Sigmoid colon (tissue), 7 donors: Measurements from ENCODE around the gene FAM168A. TPM values are rescaled to one million over a fixed set of nuclear protein-coding genes. Genes with fewer than 3 reads are reported as not detected.

Source experiments
- DNase-seq: peaks from one replicate; pipeline ENCODE4 v3.0.0-alpha.2; 2019
- H3K27ac ChIP-seq, 4 donors: fragments of 200-600 bp; sonication (generic); one replicate each; pipeline ENCODE4 v1.5.1; 2016 to 2019; ENCODE audit warnings: mild to moderate bottlenecking in 1 of 4
- H3K27me3 ChIP-seq, 3 donors: fragments of 200-600 bp; sonication (generic); one replicate each; pipeline ENCODE4 v1.5.1; 2019; ENCODE audit warnings: mild to moderate bottlenecking in 1 of 3
- H3K36me3 ChIP-seq, 4 donors: fragments of 200-600 bp; sonication (generic); one replicate each; pipeline ENCODE4 v1.5.1; 2016 to 2019
- H3K4me1 ChIP-seq, 4 donors: fragments of 200-600 bp; sonication (generic); one replicate each; pipeline ENCODE4 v1.5.1; 2017 to 2019
- H3K4me3 ChIP-seq, 4 donors: fragments of 200-600 bp; sonication (generic); one replicate each; pipeline ENCODE4 v1.5.1; 2017 to 2019; ENCODE audit warnings: mild to moderate bottlenecking in 2 of 4, moderate library complexity in 1 of 4
- H3K9me3 ChIP-seq, 4 donors: fragments of 200-600 bp in 3 of 4; sonication (generic) in 3 of 4; one replicate each; pipeline versions ENCODE4 v1.5.1 to v1.6.1; 2013 to 2019
- EP300 ChIP-seq, 4 donors: sonication (generic); formaldehyde crosslinking; IDR thresholded peaks; one replicate each; pipeline ENCODE4 v1.6.1; 2017; ENCODE audit warnings: antibody characterized with exemption in 4 of 4
- POLR2A ChIP-seq, 2 donors: fragments of 450-650 bp; IDR thresholded peaks; one replicate each; pipeline ENCODE4 v1.6.1; 2016; ENCODE audit warnings: antibody characterized with exemption in 2 of 2, mild to moderate bottlenecking in 2 of 2, moderate library complexity in 2 of 2
- POLR2AphosphoS5 ChIP-seq, 4 donors: sonication (generic); formaldehyde crosslinking; IDR thresholded peaks; one replicate each; pipeline ENCODE4 v1.6.1; 2017; ENCODE audit warnings: antibody characterized with exemption in 4 of 4
- WGBS, 2 donors: extraction: QIAGEN DNeasy Blood & Tissue Kit; methylation state at CpG; one replicate each; pipeline ENCODE4 v1.1.7; 2013; 5-methylcytosine and 5-hydroxymethylcytosine counted together
- intact Hi-C: fragments of 100-400 bp; cut with DNase I; formaldehyde crosslinking; loops from one replicate; pipeline ENCODE4 v1.15.1; 2023
- polyA plus RNA-seq, 3 donors: library from polyadenylated mRNA; stranded (reverse); fragments of 200-250 nt; gene quantifications; one replicate each; pipeline ENCODE4 v1.2.3, GENCODE V29; 2013
- total RNA-seq, 4 donors: library from RNA; depleted of rRNA; stranded (reverse); fragments of >200 nt; gene quantifications; one replicate each; pipeline ENCODE4 v1.1.0, GENCODE V29; 2016
- TF ChIP-seq, protein P1 (sequence below), 4 experiments: fragments of 450-650 bp in 3 of 4; fragments of 200-600 bp in 1 of 4; IDR thresholded peaks; one replicate each; pipeline ENCODE4 v1.5.1; 2016 to 2019; ENCODE audit warnings: antibody characterized with exemption in 4 of 4, mild to moderate bottlenecking in 3 of 4, moderate library complexity in 2 of 4
- donor health status: healthy with polysubstance abuse.
- donor health status: Bipolar disorder and iron deficiency.
- donor health status: healthy.

Gene FAM168A
- total and polyA plus RNA-seq, 7 donors = 3.6 to 37.7 (median 20.7) TPM

DNA sequence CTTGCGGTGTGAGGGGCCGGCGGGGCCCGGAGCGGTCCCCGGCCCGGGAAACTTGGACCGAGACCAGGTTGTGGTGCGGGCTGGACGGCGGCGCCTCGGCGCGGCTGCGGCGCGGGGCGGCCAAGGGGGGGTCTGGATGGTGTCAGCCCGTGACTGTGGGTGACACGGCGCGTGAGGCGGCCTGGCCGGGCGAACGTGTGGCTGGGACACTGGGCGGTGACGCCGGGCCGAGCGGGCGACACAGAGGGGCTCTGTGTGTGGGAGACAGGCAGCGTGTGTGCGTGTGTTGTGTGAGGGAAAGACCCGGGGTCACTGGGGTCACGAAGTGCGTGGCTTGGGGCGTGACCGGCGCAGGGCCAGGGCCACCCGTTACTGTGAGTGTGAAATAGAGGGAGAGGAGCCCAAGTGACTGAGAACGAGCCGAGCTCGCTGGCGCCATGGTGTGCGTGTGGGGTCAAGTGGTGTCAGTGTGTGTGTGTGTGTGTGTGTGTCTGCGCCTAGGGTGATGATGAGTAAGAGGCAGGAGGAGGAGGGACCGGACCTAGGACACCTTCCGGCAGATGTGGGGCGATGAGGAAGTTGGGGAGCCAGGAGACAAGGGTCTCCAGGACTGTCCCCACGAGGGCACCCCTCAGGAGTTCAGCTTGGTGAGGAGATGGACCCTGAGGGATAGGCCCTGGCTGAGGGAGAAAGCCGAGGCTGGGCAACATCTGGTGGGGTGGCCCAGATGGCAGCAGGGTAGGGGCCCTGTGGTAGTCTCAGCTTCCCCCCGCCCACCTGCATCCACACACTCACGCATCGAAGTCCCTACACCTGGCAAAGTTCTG lies 220.9 kb downstream of the FAM168A start:
- Histone ChIP-seq H3K27me3 (no peaks in the 10 kb centered on the region), H3K27ac (peak overlapping the region; percentile 77 to 87 (median 84))
- WGBS, 2 donors = 5 to 6% methylated on average over 56 of the region's 56 CpGs

DNA sequence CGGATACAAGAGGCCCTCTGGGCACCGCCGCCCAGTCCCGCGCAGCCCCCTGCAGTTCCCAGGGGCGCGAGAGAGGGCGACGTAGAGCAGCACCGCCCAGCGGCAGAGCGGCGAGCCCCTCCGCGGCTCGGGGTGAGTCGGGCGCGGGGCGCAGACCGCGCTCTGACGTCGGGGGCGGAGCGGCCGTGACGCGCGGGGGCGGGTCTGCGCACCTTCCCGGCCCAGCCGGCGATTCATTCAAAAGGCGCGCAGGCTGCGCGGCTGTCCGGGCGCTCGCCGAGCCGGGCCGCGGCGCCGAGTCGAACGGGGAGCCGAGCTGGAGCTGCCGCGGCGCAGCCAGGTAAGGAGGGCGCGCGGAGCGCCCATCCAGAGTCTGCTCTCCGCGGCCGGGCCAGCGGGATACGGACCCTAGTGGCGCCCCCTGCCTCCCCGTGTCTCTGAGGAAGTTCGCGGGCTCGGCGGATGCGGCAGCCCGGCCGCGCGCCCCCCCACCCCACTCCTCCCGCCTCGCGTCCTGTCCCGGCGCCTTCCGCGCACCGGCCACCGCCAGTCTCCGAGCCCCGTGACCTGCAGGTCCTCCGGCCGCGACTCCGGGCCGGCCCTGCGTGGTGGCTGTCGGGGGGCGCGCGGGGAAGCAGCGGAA lies 221.6 kb downstream of the FAM168A start, which contains the start of gene RELT:
RELT (plus strand) TSS at position 240 of the 643 bp plus-strand sequence. CDS start 12,738 bp downstream, outside the sequence.
- intact Hi-C loops = loop anchor here (1.0 to 2.0 kb wide), 2 partner anchors 69 to 223 kb away; partner anchors contain the start of gene FAM168A
- Histone ChIP-seq H3K36me3 (no peaks in the 10 kb centered on the region), H3K4me1 (peaks cover 0 to 18% (median 15%) of the 10 kb centered on the region in 4 donors), H3K27me3 (no peaks in the 10 kb centered on the region), H3K9me3 (no peaks in the 10 kb centered on the region), H3K27ac (peak within 1 kb of the TSS; percentile 77 to 87 (median 84)), H3K4me3 (peak within 1 kb of the TSS; percentile 31 to 68 (median 62))
- WGBS, 2 donors = 1% methylated on average over 96 of the region's 96 CpGs
- TF ChIP-seq, protein P1, sequence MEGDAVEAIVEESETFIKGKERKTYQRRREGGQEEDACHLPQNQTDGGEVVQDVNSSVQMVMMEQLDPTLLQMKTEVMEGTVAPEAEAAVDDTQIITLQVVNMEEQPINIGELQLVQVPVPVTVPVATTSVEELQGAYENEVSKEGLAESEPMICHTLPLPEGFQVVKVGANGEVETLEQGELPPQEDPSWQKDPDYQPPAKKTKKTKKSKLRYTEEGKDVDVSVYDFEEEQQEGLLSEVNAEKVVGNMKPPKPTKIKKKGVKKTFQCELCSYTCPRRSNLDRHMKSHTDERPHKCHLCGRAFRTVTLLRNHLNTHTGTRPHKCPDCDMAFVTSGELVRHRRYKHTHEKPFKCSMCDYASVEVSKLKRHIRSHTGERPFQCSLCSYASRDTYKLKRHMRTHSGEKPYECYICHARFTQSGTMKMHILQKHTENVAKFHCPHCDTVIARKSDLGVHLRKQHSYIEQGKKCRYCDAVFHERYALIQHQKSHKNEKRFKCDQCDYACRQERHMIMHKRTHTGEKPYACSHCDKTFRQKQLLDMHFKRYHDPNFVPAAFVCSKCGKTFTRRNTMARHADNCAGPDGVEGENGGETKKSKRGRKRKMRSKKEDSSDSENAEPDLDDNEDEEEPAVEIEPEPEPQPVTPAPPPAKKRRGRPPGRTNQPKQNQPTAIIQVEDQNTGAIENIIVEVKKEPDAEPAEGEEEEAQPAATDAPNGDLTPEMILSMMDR (IDR thresholded peaks at IDR 0.05) = peak; percentile 84 to 90 (median 85)
- TF ChIP-seq EP300 (IDR thresholded peaks at IDR 0.05) (no peak), POLR2AphosphoS5 (IDR thresholded peaks at IDR 0.05) (peak; percentile 38 to 74 (median 64)), POLR2A (IDR thresholded peaks at IDR 0.05) (no peak)
- DNase-seq = peak; percentile 93

More for the DNA sequence above, 220.9 kb downstream of the FAM168A start:
- H3K4me1 ChIP-seq = peaks cover 0 to 18% (median 16%) of the 10 kb centered on the region in 4 donors
- no peaks in the 10 kb centered on the region for H3K9me3 ChIP-seq
- H3K4me3 ChIP-seq = peak overlapping the region; percentile 31 to 68 (median 62)
- TF ChIP-seq POLR2AphosphoS5 (IDR thresholded peaks at IDR 0.05) (peak in 2 of 4 donors; percentile 32 to 36), POLR2A (IDR thresholded peaks at IDR 0.05) (no peak), EP300 (IDR thresholded peaks at IDR 0.05) (no peak)
- TF ChIP-seq, protein P1 (IDR thresholded peaks at IDR 0.05) = no peak
- no peaks in the 10 kb centered on the region for H3K36me3 ChIP-seq
- peak; percentile 78 for DNase-seq
- intact Hi-C loops = loop anchor here (1.0 to 2.0 kb wide), 2 partner anchors 70 to 222 kb away; partner anchors contain the start of gene FAM168A

DNA sequence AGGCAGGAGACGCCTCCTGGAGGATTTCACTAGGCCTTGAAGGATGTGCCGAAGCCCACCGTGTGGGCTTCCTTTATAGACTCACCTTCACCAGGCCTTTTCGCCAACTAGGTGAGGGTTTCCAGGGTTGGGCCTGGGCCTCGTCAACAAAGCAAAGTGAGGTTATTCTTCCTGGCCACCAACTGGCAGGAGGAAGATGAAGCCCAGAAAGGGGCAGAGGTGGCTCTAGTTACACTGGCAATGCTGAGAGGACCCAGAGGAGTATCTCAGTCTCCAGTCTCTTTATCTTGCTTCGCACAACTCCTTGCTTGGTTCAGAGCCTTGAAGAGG lies 222.1 kb downstream of the FAM168A start:
- 38 to 60% methylated on average over 6 of the region's 6 CpGs for WGBS, 2 donors
- no peaks in the 10 kb centered on the region for H3K36me3 ChIP-seq
- TF ChIP-seq, protein P1 (IDR thresholded peaks at IDR 0.05) = no peak
- TF ChIP-seq POLR2AphosphoS5 (IDR thresholded peaks at IDR 0.05) = no peak
- no peak for TF ChIP-seq EP300 (IDR thresholded peaks at IDR 0.05)
- no peak for TF ChIP-seq POLR2A (IDR thresholded peaks at IDR 0.05)
- H3K9me3 ChIP-seq = no peaks in the 10 kb centered on the region
- no peaks in the 10 kb centered on the region for H3K27me3 ChIP-seq
- peak overlapping the region; percentile 77 to 87 (median 84) for H3K27ac ChIP-seq
- no peak for DNase-seq
- intact Hi-C loops = loop anchor here (1.0 to 2.0 kb wide), 3 partner anchors 23 to 223 kb away; partner anchors contain the start of gene FAM168A
- peaks cover 0 to 18% (median 15%) of the 10 kb centered on the region in 4 donors for H3K4me1 ChIP-seq
- peak overlapping the region in 3 of 4 donors; percentile 62 to 68 (median 62) for H3K4me3 ChIP-seq

DNA sequence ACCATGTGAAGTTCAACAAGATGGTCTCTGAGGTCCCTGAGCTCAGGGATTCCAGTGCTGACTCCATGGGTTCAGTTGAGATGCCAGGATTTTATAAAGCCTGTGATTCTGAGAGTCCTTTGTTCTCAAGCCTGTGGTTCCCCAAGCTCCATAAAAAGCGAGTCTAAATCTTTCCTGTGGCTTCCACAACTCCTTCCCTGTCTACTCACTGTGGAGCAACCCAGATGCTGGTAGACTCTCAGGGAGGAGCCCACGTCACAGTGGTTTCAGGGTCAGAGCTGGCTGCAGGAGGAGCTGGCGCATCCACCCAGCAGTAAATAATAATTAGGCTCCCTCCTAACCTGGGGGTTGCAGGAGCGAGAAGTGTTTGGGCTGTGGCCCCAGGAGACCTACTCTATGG lies 223.8 kb downstream of the FAM168A start:
- no peak overlapping the region for H3K4me3 ChIP-seq
- no peak overlapping the region for H3K27ac ChIP-seq
- H3K9me3 ChIP-seq = no peaks in the 10 kb centered on the region
- no peak for DNase-seq
- H3K4me1 ChIP-seq = peaks cover 0 to 18% (median 15%) of the 10 kb centered on the region in 4 donors
- WGBS, 2 donors = 83 to 85% methylated on average over 4 of the region's 4 CpGs
- H3K27me3 ChIP-seq = no peaks in the 10 kb centered on the region
- intact Hi-C loops = loop anchor here (2.0 kb wide), 1 partner anchor 21 kb away; no protein-coding TSS in a partner anchor
- no peak for TF ChIP-seq POLR2AphosphoS5 (IDR thresholded peaks at IDR 0.05)
- TF ChIP-seq, protein P1 (IDR thresholded peaks at IDR 0.05) = no peak
- no peak for TF ChIP-seq POLR2A (IDR thresholded peaks at IDR 0.05)
- TF ChIP-seq EP300 (IDR thresholded peaks at IDR 0.05) = no peak
- H3K36me3 ChIP-seq = peaks cover 0 to 2% (median 0%) of the 10 kb centered on the region in 4 donors
